ENCODE measurements around the gene EFHC2.

EFHC2 gene

GRCh38 chrX:44152852-44153251 lies 190.6 kb downstream of the EFHC2 start:
- no peak for FAIRE-seq
- DNase-seq (ENCODE audit: insufficient read length, low spot score) = no peak

DNA sequence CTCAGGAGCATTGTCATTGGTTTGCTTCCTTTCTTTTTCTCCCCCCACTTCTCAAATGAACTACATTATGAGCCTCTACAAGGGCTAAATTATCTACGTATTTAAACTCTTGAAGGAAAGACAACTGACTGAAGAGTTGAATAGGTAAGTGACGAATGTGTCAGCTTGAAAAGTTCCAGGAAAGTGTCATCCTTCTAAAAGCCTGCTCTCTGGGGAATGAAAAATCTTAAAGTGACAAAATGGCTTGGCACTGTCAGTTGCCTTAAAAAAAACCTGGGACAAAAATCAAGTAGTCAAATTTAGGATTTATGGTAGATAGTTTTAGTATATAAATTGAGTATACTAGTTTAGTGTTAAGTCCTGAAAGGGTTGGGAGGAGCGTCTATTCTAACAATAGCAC lies 196.3 kb downstream of the EFHC2 start:
- TF ChIP-seq, protein P1, sequence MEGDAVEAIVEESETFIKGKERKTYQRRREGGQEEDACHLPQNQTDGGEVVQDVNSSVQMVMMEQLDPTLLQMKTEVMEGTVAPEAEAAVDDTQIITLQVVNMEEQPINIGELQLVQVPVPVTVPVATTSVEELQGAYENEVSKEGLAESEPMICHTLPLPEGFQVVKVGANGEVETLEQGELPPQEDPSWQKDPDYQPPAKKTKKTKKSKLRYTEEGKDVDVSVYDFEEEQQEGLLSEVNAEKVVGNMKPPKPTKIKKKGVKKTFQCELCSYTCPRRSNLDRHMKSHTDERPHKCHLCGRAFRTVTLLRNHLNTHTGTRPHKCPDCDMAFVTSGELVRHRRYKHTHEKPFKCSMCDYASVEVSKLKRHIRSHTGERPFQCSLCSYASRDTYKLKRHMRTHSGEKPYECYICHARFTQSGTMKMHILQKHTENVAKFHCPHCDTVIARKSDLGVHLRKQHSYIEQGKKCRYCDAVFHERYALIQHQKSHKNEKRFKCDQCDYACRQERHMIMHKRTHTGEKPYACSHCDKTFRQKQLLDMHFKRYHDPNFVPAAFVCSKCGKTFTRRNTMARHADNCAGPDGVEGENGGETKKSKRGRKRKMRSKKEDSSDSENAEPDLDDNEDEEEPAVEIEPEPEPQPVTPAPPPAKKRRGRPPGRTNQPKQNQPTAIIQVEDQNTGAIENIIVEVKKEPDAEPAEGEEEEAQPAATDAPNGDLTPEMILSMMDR (IDR thresholded peaks at IDR 0.05; ENCODE audit: insufficient read depth, missing control alignments) = no peak
- no peak for DNase-seq (ENCODE audit: insufficient read length, low spot score)
- FAIRE-seq = no peak

More at GRCh38 chrX:44152852-44153251, 190.6 kb downstream of the EFHC2 start:
- TF ChIP-seq, protein P1 (IDR thresholded peaks at IDR 0.05; ENCODE audit: insufficient read depth, missing control alignments) = no peak

- no peak for DNase-seq (ENCODE audit: insufficient read length, low spot score)
- no peak for FAIRE-seq
- TF ChIP-seq, protein P1 (IDR thresholded peaks at IDR 0.05; ENCODE audit: insufficient read depth, missing control alignments) = no peak
These were observed 199.1 kb downstream of the EFHC2 start for GRCh38 chrX:44144177-44144945.

- DNase-seq (ENCODE audit: insufficient read length, low spot score) = no peak
- FAIRE-seq = no peak
- TF ChIP-seq, protein P1 (IDR thresholded peaks at IDR 0.05; ENCODE audit: insufficient read depth, missing control alignments) = no peak
These were observed 200.3 kb downstream of the EFHC2 start for GRCh38 chrX:44143061-44143602.

GRCh38 chrX:44130189-44130588 lies 213.3 kb downstream of the EFHC2 start:
- FAIRE-seq (no peak), DNase-seq (ENCODE audit: insufficient read length, low spot score) (no peak)
- TF ChIP-seq, protein P1 (IDR thresholded peaks at IDR 0.05; ENCODE audit: insufficient read depth, missing control alignments) = no peak

GRCh38 chrX:44113337-44113736 lies 230.1 kb downstream of the EFHC2 start:
- FAIRE-seq = no peak
- DNase-seq (ENCODE audit: insufficient read length, low spot score) = no peak
- TF ChIP-seq, protein P1 (IDR thresholded peaks at IDR 0.05; ENCODE audit: insufficient read depth, missing control alignments) = no peak

DNA sequence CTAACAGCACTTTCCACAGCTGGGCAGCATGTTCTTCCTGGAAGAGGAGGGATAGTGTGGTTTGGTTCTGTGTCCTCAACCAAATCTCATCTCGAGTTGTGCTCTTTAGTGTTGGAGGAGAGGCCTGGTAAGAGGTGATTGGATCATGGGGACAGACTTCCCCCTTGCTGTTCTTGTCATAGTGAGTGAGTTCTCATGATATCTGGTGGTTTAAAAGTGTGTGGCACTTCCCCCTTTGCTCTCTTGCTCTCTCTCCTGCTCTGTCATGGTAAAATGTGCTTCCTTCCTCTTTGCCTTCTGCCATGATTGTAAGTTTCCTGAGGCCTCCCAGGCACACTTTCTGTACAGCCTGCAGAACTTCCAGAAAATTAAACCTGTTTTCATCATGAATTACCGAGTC lies 236.6 kb downstream of the EFHC2 start:
- DNase-seq (ENCODE audit: insufficient read length, low spot score) = no peak
- no peak for FAIRE-seq

More for the DNA sequence above, 236.6 kb downstream of the EFHC2 start:
- TF ChIP-seq, protein P1 (IDR thresholded peaks at IDR 0.05; ENCODE audit: insufficient read depth, missing control alignments) = no peak
